GM12892 (cell line): ENCODE data around the gene CALML3.

Experiments used
- POLR2A ChIP-seq: IDR thresholded peaks from 2 replicates; pipeline ENCODE4 v1.6.1; 2011; ENCODE audit warnings: low read depth, low read length, control low read depth
- POLR2AphosphoS5 ChIP-seq: IDR thresholded peaks from 2 replicates; pipeline ENCODE4 v1.6.1; 2011; ENCODE audit warnings: low read depth, low read length, control low read depth
- TAF1 ChIP-seq: IDR thresholded peaks from 2 replicates; pipeline ENCODE4 v1.6.1; 2011; ENCODE audit warnings: low read depth, mild to moderate bottlenecking, control low read depth, low read length, borderline replicate concordance

- TF ChIP-seq POLR2A (no peak), TAF1 (no peak), POLR2AphosphoS5 (no peak)
These were observed 26.6 kb upstream of the CALML3 start for GRCh38 chr10:5497948-5498730.
